Hepatocyte (in vitro differentiated cells): ENCODE measurements around the gene FARP1. TPM values are rescaled to one million over a fixed set of nuclear protein-coding genes. Genes with fewer than 3 reads are reported as not detected.

ENCODE experiments used
- DNase-seq: peaks from one replicate; pipeline ENCODE4 v3.0.0-alpha.2; 2016; ENCODE audit warnings: low spot score
- H2AFZ ChIP-seq: fragments of 200-600 bp; sonication (generic); 2 replicates; pipeline ENCODE4 v1.6.0; 2016; ENCODE audit warnings: antibody characterized with exemption, mild to moderate bottlenecking
- H3K27ac ChIP-seq: fragments of 200-600 bp; sonication (generic); 2 replicates; pipeline ENCODE4 v1.5.1; 2016; ENCODE audit warnings: mild to moderate bottlenecking
- H3K27me3 ChIP-seq: fragments of 200-600 bp; sonication (generic); 2 replicates; pipeline ENCODE4 v1.6.1; 2016
- H3K36me3 ChIP-seq: fragments of 200-600 bp; sonication (generic); replicated peaks from 2 replicates; pipeline ENCODE4 v1.5.1; 2016; ENCODE audit warnings: low read depth; ENCODE audit not compliant: insufficient read depth
- H3K4me1 ChIP-seq: fragments of 200-600 bp; sonication (generic); 2 replicates; pipeline ENCODE4 v1.5.1; 2016; ENCODE audit warnings: mild to moderate bottlenecking, moderate library complexity; ENCODE audit not compliant: insufficient read depth
- H3K4me2 ChIP-seq: fragments of 200-600 bp; sonication (generic); 2 replicates; pipeline ENCODE4 v1.6.0; 2016
- H3K4me3 ChIP-seq: fragments of 200-600 bp; sonication (generic); 2 replicates; pipeline ENCODE4 v1.5.1; 2016; ENCODE audit warnings: mild to moderate bottlenecking
- H3K79me2 ChIP-seq: fragments of 200-600 bp; sonication (generic); 2 replicates; pipeline ENCODE4 v1.6.0; 2017; ENCODE audit warnings: mild to moderate bottlenecking
- H3K9me2 ChIP-seq: fragments of 200-600 bp; sonication (generic); replicated peaks from 2 replicates; pipeline ENCODE4 v1.6.0; 2017; ENCODE audit warnings: mild to moderate bottlenecking; ENCODE audit not compliant: insufficient read depth
- H3K9me3 ChIP-seq: fragments of 200-600 bp; sonication (generic); 2 replicates; pipeline ENCODE4 v1.5.1; 2016; ENCODE audit warnings: low read depth, mild to moderate bottlenecking
- H4K20me1 ChIP-seq: fragments of 200-600 bp; sonication (generic); 2 replicates; pipeline ENCODE4 v1.6.0; 2016; ENCODE audit warnings: mild to moderate bottlenecking; ENCODE audit not compliant: insufficient read depth, poor library complexity, severe bottlenecking
- CTCF ChIP-seq: fragments of 200-600 bp; sonication (generic); IDR thresholded peaks from 2 replicates; pipeline ENCODE4 v1.5.1; 2016; ENCODE audit warnings: antibody characterized with exemption, mild to moderate bottlenecking; ENCODE audit not compliant: poor library complexity
- EZH2 ChIP-seq: fragments of 200-600 bp; sonication (generic); IDR thresholded peaks from 2 replicates; pipeline ENCODE4 v1.6.1; 2016; ENCODE audit warnings: antibody characterized with exemption, mild to moderate bottlenecking, borderline replicate concordance
- EZH2phosphoT487 ChIP-seq: fragments of 200-600 bp; sonication (generic); IDR thresholded peaks from one replicate; pipeline ENCODE4 v1.6.1; 2018; ENCODE audit warnings: antibody characterized with exemption, mild to moderate bottlenecking, low read depth, moderate library complexity; ENCODE audit not compliant: unreplicated experiment, severe bottlenecking
- WGBS: methylation state at CpG from one replicate; pipeline ENCODE4 v1.1.6; 2016; ENCODE audit warnings: low lambda C conversion rate; ENCODE audit errors: missing lambda C conversion rate; 5-methylcytosine and 5-hydroxymethylcytosine counted together
- polyA plus RNA-seq: library from polyadenylated mRNA; unstranded; fragments of >200 nt; fragmentation: Nextera tagmentation; extraction: Ambion mirVana; gene quantifications from 2 replicates; pipeline ENCODE4 v1.2.1, GENCODE V29; 2016
- total RNA-seq: library from RNA; depleted of rRNA; stranded (reverse); fragments of >200 nt; gene quantifications from 2 replicates; pipeline ENCODE4 v1.2.3, GENCODE V29; 2014

Gene FARP1
- total and polyA plus RNA-seq, 2 experiments from 2014 or later = 35.5 to 68.7 TPM

DNA sequence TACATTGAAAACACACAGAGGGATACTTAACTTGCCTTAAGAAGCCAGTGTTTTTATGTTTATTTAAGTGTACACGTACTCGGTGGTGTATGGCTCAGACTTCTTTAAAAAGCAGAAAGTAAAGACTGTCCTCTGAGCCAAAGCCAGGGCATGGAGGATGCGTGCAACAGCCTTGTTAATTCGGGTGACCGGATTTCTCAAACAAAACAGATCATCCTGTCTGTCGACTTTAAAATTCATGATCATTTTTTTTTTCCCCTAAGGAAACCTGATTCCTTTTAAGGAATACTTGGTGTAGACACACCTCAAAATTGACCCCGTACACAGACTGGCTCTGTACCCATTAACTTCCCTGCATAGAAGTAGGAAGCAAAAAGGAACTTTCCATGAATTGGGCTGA is 158.8 kb downstream of the FARP1 start:
- no peaks in the 10 kb centered on the region for H3K9me3 ChIP-seq
- H3K4me2 ChIP-seq = peak overlapping the region; percentile 52
- peak overlapping the region; percentile 69 for H3K27ac ChIP-seq
- no peaks in the 10 kb centered on the region for H4K20me1 ChIP-seq
- no peaks in the 10 kb centered on the region for H3K36me3 ChIP-seq
- H3K4me1 ChIP-seq = peaks cover 54% of the 10 kb centered on the region
- peaks cover 85% of the 10 kb centered on the region for H3K79me2 ChIP-seq
- H3K4me3 ChIP-seq = no peak overlapping the region
- H2AFZ ChIP-seq = no peak overlapping the region
- 35% methylated on average over 7 of the region's 7 CpGs for WGBS
- no peaks in the 10 kb centered on the region for H3K9me2 ChIP-seq
- H3K27me3 ChIP-seq = no peaks in the 10 kb centered on the region
- DNase-seq = peak; percentile 30
- TF ChIP-seq CTCF = no peak
- TF ChIP-seq EZH2 = no peak
- no peak for TF ChIP-seq EZH2phosphoT487

- no peaks in the 10 kb centered on the region for H4K20me1 ChIP-seq
- no peaks in the 10 kb centered on the region for H3K9me2 ChIP-seq
- no peak overlapping the region for H3K27ac ChIP-seq
- WGBS = 76% methylated on average over 6 of the region's 6 CpGs
- no peaks in the 10 kb centered on the region for H3K36me3 ChIP-seq
- peaks cover 62% of the 10 kb centered on the region for H3K4me1 ChIP-seq
- H2AFZ ChIP-seq = no peak overlapping the region
- no peak overlapping the region for H3K4me3 ChIP-seq
- no peaks in the 10 kb centered on the region for H3K27me3 ChIP-seq
- no peak for DNase-seq
- no peaks in the 10 kb centered on the region for H3K9me3 ChIP-seq
- H3K4me2 ChIP-seq = no peak overlapping the region
- H3K79me2 ChIP-seq = peaks cover 80% of the 10 kb centered on the region
- TF ChIP-seq EZH2 (no peak), EZH2phosphoT487 (no peak), CTCF (no peak)
Measured at GRCh38 chr13:98303858-98304257, 161.0 kb downstream of the FARP1 start.

DNA sequence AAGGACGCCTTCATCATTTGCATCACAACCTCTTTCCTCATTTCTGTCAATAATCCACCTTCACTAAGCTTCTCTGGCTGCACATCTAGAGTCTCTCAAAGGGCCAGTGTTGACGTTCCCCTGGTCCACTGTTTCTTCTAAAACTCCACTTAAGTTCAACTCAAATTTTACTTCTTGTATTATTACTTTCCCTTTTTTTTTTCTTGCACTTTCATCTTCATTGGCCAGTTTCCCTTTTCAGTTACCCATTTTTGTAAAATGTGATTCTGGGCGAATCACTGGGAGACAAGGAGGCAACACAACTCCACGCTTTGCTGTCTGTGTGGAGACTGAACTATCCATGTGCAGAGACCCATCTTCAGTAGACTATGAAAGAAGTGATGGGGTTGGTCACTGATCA is 162.8 kb downstream of the FARP1 start:
- no peak overlapping the region for H3K27ac ChIP-seq

More for the DNA sequence above, 162.8 kb downstream of the FARP1 start:
- H4K20me1 ChIP-seq = no peaks in the 10 kb centered on the region
- peaks cover 76% of the 10 kb centered on the region for H3K79me2 ChIP-seq
- H3K9me3 ChIP-seq = no peaks in the 10 kb centered on the region
- TF ChIP-seq CTCF = no peak
- no peak for TF ChIP-seq EZH2
- TF ChIP-seq EZH2phosphoT487 = no peak
- H3K9me2 ChIP-seq = no peaks in the 10 kb centered on the region
- H3K4me3 ChIP-seq = no peak overlapping the region
- no peak overlapping the region for H3K4me2 ChIP-seq
- no peak for DNase-seq
- no peaks in the 10 kb centered on the region for H3K27me3 ChIP-seq
- no peaks in the 10 kb centered on the region for H3K36me3 ChIP-seq
- no peak overlapping the region for H2AFZ ChIP-seq
- whole genome bisulfite sequencing = 98% methylated on average over 4 of the region's 4 CpGs
- peaks cover 48% of the 10 kb centered on the region for H3K4me1 ChIP-seq
